OCI-LY3 (cell line): Measurements from ENCODE around the gene CEP112.

ENCODE experiments used
- H2AFZ ChIP-seq: fragments of 200-600, 300-600 bp; shearing (Covaris generic); 2 replicates; pipeline ENCODE4 v1.6.0; 2014; ENCODE audit warnings: antibody characterized with exemption, low read depth, low read length
- H3K27ac ChIP-seq: fragments of 200-600, 300-600 bp; sonication (generic); 2 replicates; pipeline ENCODE4 v1.5.1; 2014; ENCODE audit warnings: mild to moderate bottlenecking, low read length, moderate library complexity, mixed read lengths
- H3K27me3 ChIP-seq: fragments of 200-600, 300-600 bp; sonication (generic); 2 replicates; pipeline ENCODE4 v1.6.1; 2014; ENCODE audit warnings: low read depth, low read length, mixed read lengths
- H3K36me3 ChIP-seq: fragments of 200-600, 300-600 bp; sonication (generic); replicated peaks from 2 replicates; pipeline ENCODE3; 2014; ENCODE audit warnings: low read depth, low read length, mixed read lengths
- H3K4me1 ChIP-seq: fragments of 300-600, 200-600 bp; sonication (generic); 2 replicates; pipeline ENCODE4 v1.6.1; 2014; ENCODE audit warnings: low read length, mixed read lengths
- H3K4me2 ChIP-seq: fragments of 200-600, 300-600 bp; sonication (generic); 2 replicates; pipeline ENCODE4 v1.6.1; 2014; ENCODE audit warnings: low read length, mixed read lengths
- H3K4me3 ChIP-seq: fragments of 300-600, 200-600 bp; sonication (generic); 2 replicates; pipeline ENCODE4 v1.5.1; 2014; ENCODE audit warnings: antibody characterized with exemption, mild to moderate bottlenecking, low read length, moderate library complexity
- H3K79me2 ChIP-seq: fragments of 300-600, 200-600 bp; shearing (Covaris generic); 2 replicates; pipeline ENCODE4 v1.6.1; 2014; ENCODE audit warnings: mild to moderate bottlenecking, low read length, mixed read lengths
- H3K9ac ChIP-seq: fragments of 300-600, 200-600 bp; shearing (Covaris generic); 2 replicates; pipeline ENCODE4 v1.6.0; 2014; ENCODE audit warnings: mild to moderate bottlenecking, low read length, moderate library complexity
- H3K9me3 ChIP-seq: fragments of 200-600, 300-600 bp; shearing (Covaris generic); 2 replicates; pipeline ENCODE4 v1.6.1; 2014; ENCODE audit warnings: low read length, mixed read lengths; ENCODE audit not compliant: insufficient read depth
- H4K20me1 ChIP-seq: fragments of 200-600, 300-600 bp; sonication (generic); 2 replicates; pipeline ENCODE4 v1.6.1; 2016; ENCODE audit warnings: low read length, mixed read lengths; ENCODE audit not compliant: insufficient read depth
- EZH2phosphoT487 ChIP-seq: fragments of 200-600 bp; shearing (Covaris generic); IDR thresholded peaks from 2 replicates; pipeline ENCODE4 v1.6.1; 2018; ENCODE audit warnings: antibody characterized with exemption, mixed run types, low read depth
- TF ChIP-seq, protein P1 (sequence below): fragments of 200-600, 300-600 bp; sonication (generic); IDR thresholded peaks from 2 replicates; pipeline ENCODE4 v1.5.1; 2014; ENCODE audit warnings: antibody characterized with exemption, low read length, low read depth

The CEP112 gene

GRCh38 chr17:66172691-66173223, 19.2 kb downstream of the CEP112 start:
- Histone ChIP-seq H3K9me3 (no peaks in the 10 kb centered on the region), H2AFZ (no peak overlapping the region), H3K4me2 (no peak overlapping the region), H3K27ac (no peak overlapping the region), H3K4me3 (no peak overlapping the region), H3K79me2 (no peaks in the 10 kb centered on the region), H4K20me1 (no peaks in the 10 kb centered on the region), H3K9ac (no peak overlapping the region), H3K27me3 (no peaks in the 10 kb centered on the region), H3K36me3 (no peaks in the 10 kb centered on the region), H3K4me1 (no peaks in the 10 kb centered on the region)
- TF ChIP-seq EZH2phosphoT487, result no peak
- TF ChIP-seq, protein P1, sequence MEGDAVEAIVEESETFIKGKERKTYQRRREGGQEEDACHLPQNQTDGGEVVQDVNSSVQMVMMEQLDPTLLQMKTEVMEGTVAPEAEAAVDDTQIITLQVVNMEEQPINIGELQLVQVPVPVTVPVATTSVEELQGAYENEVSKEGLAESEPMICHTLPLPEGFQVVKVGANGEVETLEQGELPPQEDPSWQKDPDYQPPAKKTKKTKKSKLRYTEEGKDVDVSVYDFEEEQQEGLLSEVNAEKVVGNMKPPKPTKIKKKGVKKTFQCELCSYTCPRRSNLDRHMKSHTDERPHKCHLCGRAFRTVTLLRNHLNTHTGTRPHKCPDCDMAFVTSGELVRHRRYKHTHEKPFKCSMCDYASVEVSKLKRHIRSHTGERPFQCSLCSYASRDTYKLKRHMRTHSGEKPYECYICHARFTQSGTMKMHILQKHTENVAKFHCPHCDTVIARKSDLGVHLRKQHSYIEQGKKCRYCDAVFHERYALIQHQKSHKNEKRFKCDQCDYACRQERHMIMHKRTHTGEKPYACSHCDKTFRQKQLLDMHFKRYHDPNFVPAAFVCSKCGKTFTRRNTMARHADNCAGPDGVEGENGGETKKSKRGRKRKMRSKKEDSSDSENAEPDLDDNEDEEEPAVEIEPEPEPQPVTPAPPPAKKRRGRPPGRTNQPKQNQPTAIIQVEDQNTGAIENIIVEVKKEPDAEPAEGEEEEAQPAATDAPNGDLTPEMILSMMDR, result no peak

- Histone ChIP-seq H3K27ac (no peak overlapping the region), H3K36me3 (no peaks in the 10 kb centered on the region), H3K79me2 (no peaks in the 10 kb centered on the region), H3K4me1 (no peaks in the 10 kb centered on the region), H2AFZ (no peak overlapping the region), H3K4me2 (no peak overlapping the region), H3K9me3 (no peaks in the 10 kb centered on the region), H3K4me3 (no peak overlapping the region), H3K27me3 (no peaks in the 10 kb centered on the region), H3K9ac (no peak overlapping the region), H4K20me1 (no peaks in the 10 kb centered on the region)
- TF ChIP-seq EZH2phosphoT487, result no peak
- TF ChIP-seq, protein P1, result no peak
These were observed 19.8 kb downstream of the CEP112 start for GRCh38 chr17:66172144-66172543.

DNA sequence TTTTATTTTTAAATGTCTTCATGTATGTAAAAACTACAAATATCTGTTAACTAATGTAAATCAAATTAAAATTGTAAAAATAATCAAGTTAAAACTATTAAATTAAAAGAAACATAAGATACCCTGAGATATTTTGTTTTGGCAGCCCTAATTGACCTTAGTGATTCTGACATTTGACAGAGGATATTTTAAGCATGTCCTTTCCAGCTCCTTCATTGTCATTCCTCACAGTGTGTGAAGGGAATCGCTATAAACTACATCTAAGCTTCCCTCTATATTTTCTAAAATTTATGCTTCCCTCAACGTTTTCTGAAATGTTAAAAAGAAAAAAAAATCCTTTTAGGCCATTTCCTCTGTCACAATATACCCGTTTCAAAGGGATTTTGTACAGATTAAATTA, 20.2 kb downstream of the CEP112 start:
- no peak overlapping the region for H3K4me3 ChIP-seq
- no peaks in the 10 kb centered on the region for H3K4me1 ChIP-seq
- H3K27me3 ChIP-seq, result no peaks in the 10 kb centered on the region
- no peak for TF ChIP-seq EZH2phosphoT487
- TF ChIP-seq, protein P1, result no peak
- H2AFZ ChIP-seq, result no peak overlapping the region
- no peaks in the 10 kb centered on the region for H3K79me2 ChIP-seq
- no peaks in the 10 kb centered on the region for H3K36me3 ChIP-seq
- H3K9ac ChIP-seq, result no peak overlapping the region
- H3K4me2 ChIP-seq, result no peak overlapping the region
- no peak overlapping the region for H3K27ac ChIP-seq
- H4K20me1 ChIP-seq, result no peaks in the 10 kb centered on the region
- H3K9me3 ChIP-seq, result no peaks in the 10 kb centered on the region

- Histone ChIP-seq H4K20me1 (no peaks in the 10 kb centered on the region), H3K9me3 (no peaks in the 10 kb centered on the region), H3K4me3 (no peak overlapping the region), H3K4me2 (no peak overlapping the region), H3K27me3 (no peaks in the 10 kb centered on the region), H3K36me3 (no peaks in the 10 kb centered on the region), H3K27ac (no peak overlapping the region), H3K4me1 (no peaks in the 10 kb centered on the region), H2AFZ (no peak overlapping the region), H3K79me2 (no peaks in the 10 kb centered on the region), H3K9ac (no peak overlapping the region)
- TF ChIP-seq, protein P1, result no peak
- TF ChIP-seq EZH2phosphoT487, result no peak
These were observed 20.8 kb downstream of the CEP112 start for GRCh38 chr17:66171172-66171571.
